ENCODE data around the gene GRM8.

GRM8 gene

DNA sequence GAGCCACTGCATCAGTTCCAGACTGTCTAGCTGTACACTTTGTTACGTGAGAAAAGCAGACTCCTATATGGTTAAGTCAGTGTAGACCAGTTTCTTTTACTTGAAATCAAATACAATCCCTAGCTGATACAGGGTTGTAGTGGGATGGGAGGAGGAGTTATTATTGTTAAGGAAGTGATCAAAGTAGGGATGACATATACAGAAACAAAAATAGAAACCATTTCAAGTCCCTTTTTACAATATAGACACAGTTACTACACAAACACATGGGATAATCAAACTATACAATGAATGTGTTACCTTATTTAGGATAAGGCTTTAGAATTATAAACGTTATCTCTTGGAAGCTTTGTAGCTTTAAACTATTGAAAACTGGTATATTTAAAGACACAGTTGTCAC is 233.9 kb downstream of the GRM8 start:
- H3K9me2 ChIP-seq (ENCODE audit: low read depth, low read length): 0 out of 2 replicates have a peak, but pooled peaks cover 3% of the 10 kb centered on the region
- H3K36me3 ChIP-seq (ENCODE audit: insufficient read depth, low read length): no peaks in the 10 kb centered on the region
- H3K27ac ChIP-seq (ENCODE audit: low read depth, low read length, poor library complexity, severe bottlenecking): no peak overlapping the region
- H3K79me2 ChIP-seq (ENCODE audit: insufficient read depth, low read length): no peaks in the 10 kb centered on the region
- no peaks in the 10 kb centered on the region for H3K27me3 ChIP-seq (ENCODE audit: insufficient read depth, low read length)
- no peaks in the 10 kb centered on the region for H3K9me3 ChIP-seq (ENCODE audit: low read length)
- no peaks in the 10 kb centered on the region for H3F3A ChIP-seq (ENCODE audit: insufficient read depth, low read length)
- H4K20me1 ChIP-seq (ENCODE audit: insufficient read depth, low read length): no peaks in the 10 kb centered on the region
- no peak overlapping the region for H3K9ac ChIP-seq (ENCODE audit: low read length)
- no peak overlapping the region for H3K4me2 ChIP-seq (ENCODE audit: low read length)
- no peak for TF ChIP-seq EZH2 (IDR thresholded peaks at IDR 0.05; ENCODE audit: borderline replicate concordance, low read length)
- TF ChIP-seq, protein P1, sequence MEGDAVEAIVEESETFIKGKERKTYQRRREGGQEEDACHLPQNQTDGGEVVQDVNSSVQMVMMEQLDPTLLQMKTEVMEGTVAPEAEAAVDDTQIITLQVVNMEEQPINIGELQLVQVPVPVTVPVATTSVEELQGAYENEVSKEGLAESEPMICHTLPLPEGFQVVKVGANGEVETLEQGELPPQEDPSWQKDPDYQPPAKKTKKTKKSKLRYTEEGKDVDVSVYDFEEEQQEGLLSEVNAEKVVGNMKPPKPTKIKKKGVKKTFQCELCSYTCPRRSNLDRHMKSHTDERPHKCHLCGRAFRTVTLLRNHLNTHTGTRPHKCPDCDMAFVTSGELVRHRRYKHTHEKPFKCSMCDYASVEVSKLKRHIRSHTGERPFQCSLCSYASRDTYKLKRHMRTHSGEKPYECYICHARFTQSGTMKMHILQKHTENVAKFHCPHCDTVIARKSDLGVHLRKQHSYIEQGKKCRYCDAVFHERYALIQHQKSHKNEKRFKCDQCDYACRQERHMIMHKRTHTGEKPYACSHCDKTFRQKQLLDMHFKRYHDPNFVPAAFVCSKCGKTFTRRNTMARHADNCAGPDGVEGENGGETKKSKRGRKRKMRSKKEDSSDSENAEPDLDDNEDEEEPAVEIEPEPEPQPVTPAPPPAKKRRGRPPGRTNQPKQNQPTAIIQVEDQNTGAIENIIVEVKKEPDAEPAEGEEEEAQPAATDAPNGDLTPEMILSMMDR (IDR thresholded peaks at IDR 0.05; ENCODE audit: low read length): no peak
- H3K4me1 ChIP-seq (ENCODE audit: insufficient read depth, low read length, severe bottlenecking): no peaks in the 10 kb centered on the region
- no peak overlapping the region for H3K4me3 ChIP-seq (ENCODE audit: low read depth, low read length, poor library complexity, severe bottlenecking)
- no peak overlapping the region for H2AFZ ChIP-seq (ENCODE audit: low read length)

DNA sequence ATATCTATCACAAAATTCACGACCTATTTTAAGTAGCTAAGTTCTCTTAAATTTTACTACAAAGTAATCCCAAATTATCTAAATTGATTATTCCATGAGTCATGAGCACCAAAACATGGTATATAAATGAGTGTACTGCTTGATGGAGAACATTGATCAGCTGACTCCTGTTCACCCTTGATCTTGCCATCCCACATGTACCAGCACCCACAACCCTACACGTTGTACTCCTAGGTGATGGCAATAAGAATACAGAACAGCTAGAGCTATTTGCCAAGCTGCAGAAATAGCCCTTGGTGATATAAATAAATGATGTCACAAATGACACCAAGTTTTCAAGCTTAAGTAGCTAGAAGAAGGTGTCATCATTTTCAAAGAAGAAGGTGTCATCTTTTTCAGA is 235.5 kb downstream of the GRM8 start:
- Histone ChIP-seq H3K27me3 (ENCODE audit: insufficient read depth, low read length) (no peaks in the 10 kb centered on the region), H3K9me2 (ENCODE audit: low read depth, low read length) (no peaks in the 10 kb centered on the region), H3K9me3 (ENCODE audit: low read length) (no peaks in the 10 kb centered on the region), H3K36me3 (ENCODE audit: insufficient read depth, low read length) (no peaks in the 10 kb centered on the region), H3K9ac (ENCODE audit: low read length) (no peak overlapping the region), H2AFZ (ENCODE audit: low read length) (no peak overlapping the region), H3F3A (ENCODE audit: insufficient read depth, low read length) (no peaks in the 10 kb centered on the region), H3K4me3 (ENCODE audit: low read depth, low read length, poor library complexity, severe bottlenecking) (no peak overlapping the region), H4K20me1 (ENCODE audit: insufficient read depth, low read length) (no peaks in the 10 kb centered on the region), H3K79me2 (ENCODE audit: insufficient read depth, low read length) (no peaks in the 10 kb centered on the region), H3K4me1 (ENCODE audit: insufficient read depth, low read length, severe bottlenecking) (no peaks in the 10 kb centered on the region), H3K4me2 (ENCODE audit: low read length) (no peak overlapping the region), H3K27ac (ENCODE audit: low read depth, low read length, poor library complexity, severe bottlenecking) (no peak overlapping the region)
- no peak for TF ChIP-seq EZH2 (IDR thresholded peaks at IDR 0.05; ENCODE audit: borderline replicate concordance, low read length)
- TF ChIP-seq, protein P1 (IDR thresholded peaks at IDR 0.05; ENCODE audit: low read length): no peak

DNA sequence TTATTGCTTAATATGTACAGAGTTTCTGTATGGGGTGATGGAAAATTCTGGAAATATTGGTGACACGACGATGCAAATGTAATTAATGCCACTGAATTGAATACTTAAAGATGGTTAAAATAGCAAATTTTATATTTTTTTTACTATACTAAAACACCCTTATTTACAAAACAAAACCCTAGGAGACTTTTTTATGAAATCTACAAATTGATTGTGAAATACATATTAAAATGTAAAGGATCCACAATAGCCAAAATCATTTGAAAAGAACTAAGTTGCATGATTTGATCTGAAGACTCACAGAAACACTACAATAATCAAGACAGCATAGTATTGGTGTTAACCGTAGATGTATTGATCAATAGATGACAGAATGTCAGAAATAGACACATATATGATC is 252.0 kb downstream of the GRM8 start:
- H3K9me2 ChIP-seq (ENCODE audit: low read depth, low read length): no peaks in the 10 kb centered on the region
- H3K27ac ChIP-seq (ENCODE audit: low read depth, low read length, poor library complexity, severe bottlenecking): no peak overlapping the region
- no peak overlapping the region for H3K9ac ChIP-seq (ENCODE audit: low read length)
- no peak overlapping the region for H3K4me2 ChIP-seq (ENCODE audit: low read length)
- H3K4me1 ChIP-seq (ENCODE audit: insufficient read depth, low read length, severe bottlenecking): no peaks in the 10 kb centered on the region
- H3F3A ChIP-seq (ENCODE audit: insufficient read depth, low read length): no peaks in the 10 kb centered on the region
- H3K9me3 ChIP-seq (ENCODE audit: low read length): no peaks in the 10 kb centered on the region
- no peaks in the 10 kb centered on the region for H4K20me1 ChIP-seq (ENCODE audit: insufficient read depth, low read length)
- H2AFZ ChIP-seq (ENCODE audit: low read length): no peak overlapping the region
- no peaks in the 10 kb centered on the region for H3K79me2 ChIP-seq (ENCODE audit: insufficient read depth, low read length)
- H3K36me3 ChIP-seq (ENCODE audit: insufficient read depth, low read length): no peaks in the 10 kb centered on the region
- TF ChIP-seq, protein P1 (IDR thresholded peaks at IDR 0.05; ENCODE audit: low read length): no peak
- TF ChIP-seq EZH2 (IDR thresholded peaks at IDR 0.05; ENCODE audit: borderline replicate concordance, low read length): no peak
- H3K4me3 ChIP-seq (ENCODE audit: low read depth, low read length, poor library complexity, severe bottlenecking): no peak overlapping the region
- H3K27me3 ChIP-seq (ENCODE audit: insufficient read depth, low read length): no peaks in the 10 kb centered on the region
